GM03348 (cell line): Measurements from ENCODE around the gene ITGA2B.
"Not testable (repeated sequence)": the region's sequence is repeated elsewhere in the genome, so short reads cannot be mapped to it uniquely, and the experiment has no call there.

Experiments
- DNase-seq: peaks from one replicate; pipeline ENCODE4 v3.0.0; 2012; ENCODE audit warnings: low spot score

Gene ITGA2B

GRCh38 chr17:44330263-44330662 lies 59.2 kb downstream of the ITGA2B start:
- DNase-seq = not testable (repeated sequence)

- DNase-seq = not testable (repeated sequence)
Measured at GRCh38 chr17:44329516-44329915, 59.9 kb downstream of the ITGA2B start.

GRCh38 chr17:44327715-44328449 lies 61.6 kb downstream of the ITGA2B start:
- DNase-seq = no peak

GRCh38 chr17:44326861-44327444 lies 62.5 kb downstream of the ITGA2B start:
- DNase-seq = peak; percentile 97

- DNase-seq = peak; percentile 98
Measured at GRCh38 chr17:44324571-44325275, 64.7 kb downstream of the ITGA2B start, which contains the start of gene SLC25A39. TSS of gene SLC25A39 (minus strand) at chr17:44324823. CDS start at chr17:44323562, 1,261 bp downstream.

- peak; percentile 58 for DNase-seq
Measured at GRCh38 chr17:44324092-44324570, 65.3 kb downstream of the ITGA2B start.

GRCh38 chr17:44323359-44324091 lies 65.9 kb downstream of the ITGA2B start:
- DNase-seq = no peak

- no peak for DNase-seq
Measured at GRCh38 chr17:44322236-44322895, 67.1 kb downstream of the ITGA2B start.
